Measurements from ENCODE around the gene PLLP. TPM values are rescaled to one million over a fixed set of nuclear protein-coding genes. Genes with fewer than 3 reads are reported as not detected.

Gene PLLP
- polyA plus RNA-seq, 1 donor from 2014 or later: not detected

GRCh38 chr16:57279780-57280638, 4.5 kb downstream of the PLLP start:
- no peaks in the 10 kb centered on the region for H3K79me2 ChIP-seq (replicated peaks; ENCODE audit: insufficient read depth, low read length)
- peaks cover 27% of the 10 kb centered on the region for H3K27me3 ChIP-seq (ENCODE audit: insufficient read depth, low read depth, low read length)
- no peaks in the 10 kb centered on the region for H3K9me3 ChIP-seq (ENCODE audit: low read length)
- no peaks in the 10 kb centered on the region for H3F3A ChIP-seq (ENCODE audit: insufficient read depth, low read length, poor library complexity, severe bottlenecking)
- H3K9me2 ChIP-seq (ENCODE audit: insufficient read depth, low read length): no peaks in the 10 kb centered on the region
- TF ChIP-seq TAF1 (IDR thresholded peaks at IDR 0.05; ENCODE audit: low read depth) (no peak), CTCF (IDR thresholded peaks at IDR 0.05; ENCODE audit: poor library complexity, severe bottlenecking) (no peak), MXI1 (conservative IDR thresholded peaks at IDR 0.05; ENCODE audit: poor library complexity, severe bottlenecking) (no peak), EZH2 (IDR thresholded peaks at IDR 0.05; ENCODE audit: borderline replicate concordance, insufficient read depth, low read length, poor library complexity, severe bottlenecking) (no peak), EP300 (conservative IDR thresholded peaks at IDR 0.05; ENCODE audit: poor library complexity, severe bottlenecking) (no peak), REST (IDR thresholded peaks at IDR 0.05; ENCODE audit: borderline replicate concordance) (no peak), RAD21 (conservative IDR thresholded peaks at IDR 0.05) (no peak), SMC3 (conservative IDR thresholded peaks at IDR 0.05; ENCODE audit: poor library complexity) (no peak), POLR2AphosphoS5 (IDR thresholded peaks at IDR 0.05) (no peak)
- no peaks in the 10 kb centered on the region for H4K20me1 ChIP-seq (ENCODE audit: insufficient read depth)
- no peak overlapping the region for H3K9ac ChIP-seq (ENCODE audit: low read length)
- H2AFZ ChIP-seq (ENCODE audit: low read depth, low read length): no peak overlapping the region
- H3K4me3 ChIP-seq (ENCODE audit: low read length): no peak overlapping the region
- H3K36me3 ChIP-seq (ENCODE audit: insufficient read depth, low read length): no peaks in the 10 kb centered on the region
- no peak overlapping the region for H3K27ac ChIP-seq (ENCODE audit: low read length)
- H3K4me2 ChIP-seq (ENCODE audit: low read length): no peak overlapping the region

- Histone ChIP-seq H3K9me2 (ENCODE audit: insufficient read depth, low read length) (no peaks in the 10 kb centered on the region), H3K9me3 (ENCODE audit: low read length) (no peaks in the 10 kb centered on the region), H3F3A (ENCODE audit: insufficient read depth, low read length, poor library complexity, severe bottlenecking) (no peaks in the 10 kb centered on the region), H3K27ac (ENCODE audit: low read length) (no peak overlapping the region), H2AFZ (ENCODE audit: low read depth, low read length) (no peak overlapping the region), H3K27me3 (ENCODE audit: insufficient read depth, low read depth, low read length) (peaks cover 12% of the 10 kb centered on the region), H3K4me3 (ENCODE audit: low read length) (no peak overlapping the region), H3K36me3 (ENCODE audit: insufficient read depth, low read length) (no peaks in the 10 kb centered on the region), H4K20me1 (ENCODE audit: insufficient read depth) (no peaks in the 10 kb centered on the region), H3K9ac (ENCODE audit: low read length) (no peak overlapping the region), H3K79me2 (replicated peaks; ENCODE audit: insufficient read depth, low read length) (no peaks in the 10 kb centered on the region), H3K4me2 (ENCODE audit: low read length) (no peak overlapping the region)
- TF ChIP-seq EZH2 (IDR thresholded peaks at IDR 0.05; ENCODE audit: borderline replicate concordance, insufficient read depth, low read length, poor library complexity, severe bottlenecking) (no peak), POLR2AphosphoS5 (IDR thresholded peaks at IDR 0.05) (no peak), EP300 (conservative IDR thresholded peaks at IDR 0.05; ENCODE audit: poor library complexity, severe bottlenecking) (no peak), TAF1 (IDR thresholded peaks at IDR 0.05; ENCODE audit: low read depth) (no peak), CTCF (IDR thresholded peaks at IDR 0.05; ENCODE audit: poor library complexity, severe bottlenecking) (no peak), REST (IDR thresholded peaks at IDR 0.05; ENCODE audit: borderline replicate concordance) (no peak), RAD21 (conservative IDR thresholded peaks at IDR 0.05) (no peak), MXI1 (conservative IDR thresholded peaks at IDR 0.05; ENCODE audit: poor library complexity, severe bottlenecking) (no peak), SMC3 (conservative IDR thresholded peaks at IDR 0.05; ENCODE audit: poor library complexity) (no peak)
These were observed 6.0 kb downstream of the PLLP start for GRCh38 chr16:57278494-57278893.

Measured in neural cell (in vitro differentiated cells).